ENCODE measurements around the gene ADAM10. TPM values are rescaled to one million over a fixed set of nuclear protein-coding genes. Genes with fewer than 3 reads are reported as not detected.
"Not testable (repeated sequence)": the region's sequence is repeated elsewhere in the genome, so short reads cannot be mapped to it uniquely, and the experiment has no call there.

Gene ADAM10
- total and polyA plus RNA-seq, 2 donors (not counting 1 experiment from before 2014, with no cell fraction given) = 18.8 to 138 TPM

- no peak overlapping the region for H3K27ac ChIP-seq (ENCODE audit: low read length in 2 of 2)
- H4K20me1 ChIP-seq (ENCODE audit: control insufficient read depth, insufficient read depth, low read length, poor library complexity, severe bottlenecking) = no peaks in the 10 kb centered on the region
- H3K27me3 Mint-ChIP-seq = no peaks in the 10 kb centered on the region
- no peak overlapping the region for H3K4me2 ChIP-seq (replicated peaks; ENCODE audit: low read depth, low read length, poor library complexity, severe bottlenecking)
- H3K4me3 Mint-ChIP-seq = no peak overlapping the region
- H3K4me1 ChIP-seq (ENCODE audit: control insufficient read depth in 2 of 2, insufficient read depth in 2 of 2, low read length in 2 of 2) = peaks cover 7 to 11% of the 10 kb centered on the region in 2 donors
- H3K79me2 ChIP-seq (ENCODE audit: control insufficient read depth, insufficient read depth, low read length) = peaks cover 9% of the 10 kb centered on the region
- no peak overlapping the region for H3K27ac Mint-ChIP-seq
- H2AFZ ChIP-seq (ENCODE audit: insufficient read depth, low read depth, low read length, poor library complexity, severe bottlenecking) = no peak overlapping the region
- intact Hi-C loops (cut with micrococcal nuclease) = no loop called here
- TF ChIP-seq CTCF (IDR thresholded peaks at IDR 0.05) (no peak), EZH2 (IDR thresholded peaks at IDR 0.05; ENCODE audit: borderline replicate concordance, insufficient read depth, low read depth, low read length, poor library complexity, severe bottlenecking) (no peak)
- POLR2A ChIA-PET = no interaction called here
- CTCF ChIA-PET = no interaction called here
- H3K9me3 ChIP-seq (ENCODE audit: control extremely low read depth in 1 of 3, control insufficient read depth in 2 of 3, insufficient read depth in 1 of 3, low read length in 2 of 3) = peaks cover 0 to 4% (median 1%) of the 10 kb centered on the region in 3 donors
- WGBS (ENCODE audit: insufficient coverage) = no CpG with 5 or more reads among the region's 3 CpGs
- peaks cover 15 to 17% of the 10 kb centered on the region in 2 experiments for H3K36me3 ChIP-seq (replicated peaks in 1 of 2; ENCODE audit: control extremely low read depth in 1 of 2, control insufficient read depth in 1 of 2, extremely low read depth in 1 of 2, insufficient read depth in 2 of 2, low read length in 1 of 2)
- no peak overlapping the region for H3K4me3 ChIP-seq (ENCODE audit: control extremely low read depth in 1 of 5, extremely low read depth in 1 of 5, insufficient read depth in 1 of 5, low read depth in 2 of 5, low read length in 4 of 5)
- H3K27me3 ChIP-seq (replicated peaks in 1 of 4; ENCODE audit: control extremely low read depth in 1 of 4, control insufficient read depth in 3 of 4, insufficient read depth in 4 of 4, low read length in 3 of 4) = no peaks in the 10 kb centered on the region
- H3K9me3 Mint-ChIP-seq (ENCODE audit: insufficient read depth) = peaks cover 2% of the 10 kb centered on the region
- peaks cover 34% of the 10 kb centered on the region for H3K4me1 Mint-ChIP-seq
- DNase-seq (no peak), ATAC-seq (ENCODE audit: low read depth) (no peak)
- H3K9ac ChIP-seq (ENCODE audit: low read length) = no peak overlapping the region
Measured at GRCh38 chr15:58626378-58626777, 123.1 kb downstream of the ADAM10 start.

GRCh38 chr15:58622877-58623276, 126.6 kb downstream of the ADAM10 start:
- no peak overlapping the region for H3K4me3 Mint-ChIP-seq
- no peak overlapping the region for H3K27ac Mint-ChIP-seq
- Histone ChIP-seq H3K4me3 (ENCODE audit: control extremely low read depth in 1 of 5, extremely low read depth in 1 of 5, insufficient read depth in 1 of 5, low read depth in 2 of 5, low read length in 4 of 5) (no peak overlapping the region), H2AFZ (ENCODE audit: insufficient read depth, low read depth, low read length, poor library complexity, severe bottlenecking) (no peak overlapping the region), H3K79me2 (ENCODE audit: control insufficient read depth, insufficient read depth, low read length) (peaks cover 11% of the 10 kb centered on the region), H3K27me3 (replicated peaks in 1 of 4; ENCODE audit: control extremely low read depth in 1 of 4, control insufficient read depth in 3 of 4, insufficient read depth in 4 of 4, low read length in 3 of 4) (no peaks in the 10 kb centered on the region), H3K4me1 (ENCODE audit: control insufficient read depth in 2 of 2, insufficient read depth in 2 of 2, low read length in 2 of 2) (peaks cover 0 to 2% of the 10 kb centered on the region in 2 donors), H3K4me2 (replicated peaks; ENCODE audit: low read depth, low read length, poor library complexity, severe bottlenecking) (no peak overlapping the region), H3K9me3 (ENCODE audit: control extremely low read depth in 1 of 3, control insufficient read depth in 2 of 3, insufficient read depth in 1 of 3, low read length in 2 of 3) (peaks cover 0 to 12% (median 3%) of the 10 kb centered on the region in 3 donors), H3K9ac (ENCODE audit: low read length) (no peak overlapping the region), H3K36me3 (replicated peaks in 1 of 2; ENCODE audit: control extremely low read depth in 1 of 2, control insufficient read depth in 1 of 2, extremely low read depth in 1 of 2, insufficient read depth in 2 of 2, low read length in 1 of 2) (peaks cover 24 to 26% of the 10 kb centered on the region in 2 experiments), H3K27ac (ENCODE audit: low read length in 2 of 2) (no peak overlapping the region), H4K20me1 (ENCODE audit: control insufficient read depth, insufficient read depth, low read length, poor library complexity, severe bottlenecking) (no peaks in the 10 kb centered on the region)
- peaks cover 8% of the 10 kb centered on the region for H3K9me3 Mint-ChIP-seq (ENCODE audit: insufficient read depth)
- DNase-seq (no peak), ATAC-seq (ENCODE audit: low read depth) (no peak)
- ChIA-PET CTCF (no interaction called here), POLR2A (no interaction called here)
- no CpG with 5 or more reads among the region's 3 CpGs for WGBS (ENCODE audit: insufficient coverage)
- intact Hi-C loops (cut with micrococcal nuclease) = no loop called here
- H3K4me1 Mint-ChIP-seq = peaks cover 22% of the 10 kb centered on the region
- no peaks in the 10 kb centered on the region for H3K27me3 Mint-ChIP-seq
- TF ChIP-seq CTCF (IDR thresholded peaks at IDR 0.05) = no peak
- no peak for TF ChIP-seq EZH2 (IDR thresholded peaks at IDR 0.05; ENCODE audit: borderline replicate concordance, insufficient read depth, low read depth, low read length, poor library complexity, severe bottlenecking)

- POLR2A ChIA-PET; H3K4me1 Mint-ChIP-seq; H3K4me3 Mint-ChIP-seq; H3K27me3 Mint-ChIP-seq; H3K79me2 ChIP-seq (ENCODE audit: control insufficient read depth, insufficient read depth, low read length); H3K9ac ChIP-seq (ENCODE audit: low read length); H4K20me1 ChIP-seq (ENCODE audit: control insufficient read depth, insufficient read depth, low read length, poor library complexity, severe bottlenecking); H3K27ac ChIP-seq (ENCODE audit: low read length in 2 of 2); H3K27ac Mint-ChIP-seq; DNase-seq; H3K4me1 ChIP-seq (ENCODE audit: control insufficient read depth in 2 of 2, insufficient read depth in 2 of 2, low read length in 2 of 2); H3K4me2 ChIP-seq (replicated peaks; ENCODE audit: low read depth, low read length, poor library complexity, severe bottlenecking); H2AFZ ChIP-seq (ENCODE audit: insufficient read depth, low read depth, low read length, poor library complexity, severe bottlenecking); ATAC-seq (ENCODE audit: low read depth); H3K4me3 ChIP-seq (ENCODE audit: control extremely low read depth in 1 of 5, extremely low read depth in 1 of 5, insufficient read depth in 1 of 5, low read depth in 2 of 5, low read length in 4 of 5); intact Hi-C loops (cut with micrococcal nuclease); H3K27me3 ChIP-seq (replicated peaks in 1 of 4; ENCODE audit: control extremely low read depth in 1 of 4, control insufficient read depth in 3 of 4, insufficient read depth in 4 of 4, low read length in 3 of 4): not testable (repeated sequence)
- Histone ChIP-seq H3K36me3 (replicated peaks in 1 of 2; ENCODE audit: control extremely low read depth in 1 of 2, control insufficient read depth in 1 of 2, extremely low read depth in 1 of 2, insufficient read depth in 2 of 2, low read length in 1 of 2) (peaks cover 15 to 21% of the 10 kb centered on the region in 2 experiments), H3K9me3 (ENCODE audit: control extremely low read depth in 1 of 3, control insufficient read depth in 2 of 3, insufficient read depth in 1 of 3, low read length in 2 of 3) (peaks cover 0 to 18% (median 8%) of the 10 kb centered on the region in 3 donors)
- peaks cover 11% of the 10 kb centered on the region for H3K9me3 Mint-ChIP-seq (ENCODE audit: insufficient read depth)
- CTCF ChIA-PET = interaction anchor here (0.7 to 1.5 kb wide), 2 partner anchors 16 to 107 kb away, joined by 3 read pairs; no protein-coding TSS in a partner anchor
Measured at GRCh38 chr15:58620268-58620667, 129.2 kb downstream of the ADAM10 start.
